ENCODE measurements around the gene CXCL9.

- TF ChIP-seq CTCF (conservative IDR thresholded peaks at IDR 0.05; ENCODE audit: low read length) (no peak), EZH2phosphoT487 (IDR thresholded peaks at IDR 0.05; ENCODE audit: borderline replicate concordance) (no peak)
Measured at GRCh38 chr4:76009311-76009710, 2.0 kb upstream of the CXCL9 start.

All from Loucy (cell line).